Measurements from ENCODE around the gene AGFG2. TPM values are rescaled to one million over a fixed set of nuclear protein-coding genes. Genes with fewer than 3 reads are reported as not detected.

AGFG2 gene
- total RNA-seq, 1 donor from 2014 or later, result 22.9 TPM

DNA sequence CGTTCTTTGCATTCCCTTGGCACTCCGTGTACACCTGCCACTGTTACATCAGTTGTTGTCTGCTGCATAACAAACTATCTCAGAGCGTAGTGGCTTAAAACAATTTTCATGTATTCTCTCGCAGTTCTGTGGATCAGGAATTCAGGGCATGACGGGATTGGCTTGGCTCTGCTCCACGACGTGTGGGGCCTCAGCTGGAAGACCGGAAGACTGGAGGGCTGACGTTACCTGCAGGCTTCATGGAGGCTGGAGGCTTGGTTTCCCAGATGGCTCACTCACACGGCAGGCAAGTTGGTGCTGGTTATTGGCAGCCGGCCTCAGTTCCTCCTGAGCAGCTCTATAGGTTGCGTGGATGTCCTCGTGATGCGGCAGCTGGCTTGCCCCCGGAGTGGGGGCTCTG lies 29.8 kb upstream of the AGFG2 start:
- DNase-seq (no peak), ATAC-seq (peak in 1 of 2 donors; percentile 17)
- H3K27me3 ChIP-seq (ENCODE audit: low read depth), result no peaks in the 10 kb centered on the region
- TF ChIP-seq, protein P1, sequence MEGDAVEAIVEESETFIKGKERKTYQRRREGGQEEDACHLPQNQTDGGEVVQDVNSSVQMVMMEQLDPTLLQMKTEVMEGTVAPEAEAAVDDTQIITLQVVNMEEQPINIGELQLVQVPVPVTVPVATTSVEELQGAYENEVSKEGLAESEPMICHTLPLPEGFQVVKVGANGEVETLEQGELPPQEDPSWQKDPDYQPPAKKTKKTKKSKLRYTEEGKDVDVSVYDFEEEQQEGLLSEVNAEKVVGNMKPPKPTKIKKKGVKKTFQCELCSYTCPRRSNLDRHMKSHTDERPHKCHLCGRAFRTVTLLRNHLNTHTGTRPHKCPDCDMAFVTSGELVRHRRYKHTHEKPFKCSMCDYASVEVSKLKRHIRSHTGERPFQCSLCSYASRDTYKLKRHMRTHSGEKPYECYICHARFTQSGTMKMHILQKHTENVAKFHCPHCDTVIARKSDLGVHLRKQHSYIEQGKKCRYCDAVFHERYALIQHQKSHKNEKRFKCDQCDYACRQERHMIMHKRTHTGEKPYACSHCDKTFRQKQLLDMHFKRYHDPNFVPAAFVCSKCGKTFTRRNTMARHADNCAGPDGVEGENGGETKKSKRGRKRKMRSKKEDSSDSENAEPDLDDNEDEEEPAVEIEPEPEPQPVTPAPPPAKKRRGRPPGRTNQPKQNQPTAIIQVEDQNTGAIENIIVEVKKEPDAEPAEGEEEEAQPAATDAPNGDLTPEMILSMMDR (IDR thresholded peaks at IDR 0.05), result no peak
- intact Hi-C loops (cut with DNase I), result no loop called here
- no peaks in the 10 kb centered on the region for H3K4me1 ChIP-seq
- H3K9me3 ChIP-seq, result no peaks in the 10 kb centered on the region
- no peak overlapping the region for H3K27ac ChIP-seq
- no peak overlapping the region for H3K4me3 ChIP-seq
- no peaks in the 10 kb centered on the region for H3K36me3 ChIP-seq

DNA sequence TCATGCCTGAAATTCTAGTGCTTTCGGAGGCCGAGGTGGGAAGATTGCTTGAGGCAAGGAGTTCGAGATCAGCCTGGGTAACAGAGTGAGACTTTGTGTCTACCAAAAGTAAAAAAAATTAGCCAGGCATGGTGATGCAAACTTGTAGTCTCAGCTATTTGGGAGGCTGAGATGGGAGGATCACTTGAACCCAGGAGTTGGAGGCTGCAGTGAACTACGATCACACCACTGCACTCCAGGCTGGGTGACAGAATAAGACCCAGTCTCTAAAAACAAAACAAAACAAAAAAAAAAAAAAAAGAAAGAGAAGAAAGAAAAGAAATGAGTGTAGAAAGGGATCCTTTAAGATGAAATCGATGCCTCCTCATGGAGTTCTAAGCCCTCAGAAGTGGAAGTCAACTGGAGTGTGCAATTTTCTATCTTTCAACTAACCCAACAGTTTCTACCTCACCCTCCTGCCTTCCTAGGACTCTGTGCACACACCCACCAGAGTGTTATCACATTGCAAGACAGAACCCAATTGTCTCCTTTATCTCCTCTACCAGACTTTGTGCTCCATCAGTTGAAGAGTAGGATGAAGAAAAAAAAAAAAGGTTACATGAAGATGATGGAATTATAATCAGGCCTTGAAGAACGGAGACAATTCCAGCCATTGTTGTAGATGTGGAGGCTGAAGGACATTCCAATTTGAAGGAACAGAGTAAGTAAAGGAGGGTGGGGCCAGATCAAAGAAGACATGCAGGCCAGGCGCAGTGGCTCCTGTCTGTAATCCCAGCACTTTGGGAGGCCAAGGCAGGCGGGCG lies 28.4 kb upstream of the AGFG2 start:
- ATAC-seq (no peak), DNase-seq (no peak)
- H3K36me3 ChIP-seq, result no peaks in the 10 kb centered on the region
- no peak overlapping the region for H3K4me3 ChIP-seq
- no peaks in the 10 kb centered on the region for H3K9me3 ChIP-seq
- no peak overlapping the region for H3K27ac ChIP-seq
- H3K27me3 ChIP-seq (ENCODE audit: low read depth), result no peaks in the 10 kb centered on the region
- intact Hi-C loops (cut with DNase I), result no loop called here
- TF ChIP-seq, protein P1 (IDR thresholded peaks at IDR 0.05), result no peak
- peaks cover 7% of the 10 kb centered on the region for H3K4me1 ChIP-seq

- ATAC-seq, result no peak
- DNase-seq, result no peak
Observed at GRCh38 chr7:100513212-100513810, 25.7 kb upstream of the AGFG2 start.

GRCh38 chr7:100515072-100515532 lies 23.9 kb upstream of the AGFG2 start:
- no peak for ATAC-seq
- Histone ChIP-seq H3K27me3 (ENCODE audit: low read depth) (no peaks in the 10 kb centered on the region), H3K4me3 (no peak overlapping the region), H3K36me3 (no peaks in the 10 kb centered on the region), H3K4me1 (peaks cover 10% of the 10 kb centered on the region), H3K9me3 (no peaks in the 10 kb centered on the region), H3K27ac (no peak overlapping the region)
- intact Hi-C loops (cut with DNase I), result no loop called here
- DNase-seq, result no peak
- TF ChIP-seq, protein P1 (IDR thresholded peaks at IDR 0.05), result no peak

More at GRCh38 chr7:100513212-100513810, 25.7 kb upstream of the AGFG2 start:
- no peaks in the 10 kb centered on the region for H3K27me3 ChIP-seq (ENCODE audit: low read depth)
- no peaks in the 10 kb centered on the region for H3K36me3 ChIP-seq
- intact Hi-C loops (cut with DNase I), result no loop called here
- H3K9me3 ChIP-seq, result no peaks in the 10 kb centered on the region
- peaks cover 10% of the 10 kb centered on the region for H3K4me1 ChIP-seq
- TF ChIP-seq, protein P1 (IDR thresholded peaks at IDR 0.05), result no peak
- no peak overlapping the region for H3K4me3 ChIP-seq
- no peak overlapping the region for H3K27ac ChIP-seq

DNA sequence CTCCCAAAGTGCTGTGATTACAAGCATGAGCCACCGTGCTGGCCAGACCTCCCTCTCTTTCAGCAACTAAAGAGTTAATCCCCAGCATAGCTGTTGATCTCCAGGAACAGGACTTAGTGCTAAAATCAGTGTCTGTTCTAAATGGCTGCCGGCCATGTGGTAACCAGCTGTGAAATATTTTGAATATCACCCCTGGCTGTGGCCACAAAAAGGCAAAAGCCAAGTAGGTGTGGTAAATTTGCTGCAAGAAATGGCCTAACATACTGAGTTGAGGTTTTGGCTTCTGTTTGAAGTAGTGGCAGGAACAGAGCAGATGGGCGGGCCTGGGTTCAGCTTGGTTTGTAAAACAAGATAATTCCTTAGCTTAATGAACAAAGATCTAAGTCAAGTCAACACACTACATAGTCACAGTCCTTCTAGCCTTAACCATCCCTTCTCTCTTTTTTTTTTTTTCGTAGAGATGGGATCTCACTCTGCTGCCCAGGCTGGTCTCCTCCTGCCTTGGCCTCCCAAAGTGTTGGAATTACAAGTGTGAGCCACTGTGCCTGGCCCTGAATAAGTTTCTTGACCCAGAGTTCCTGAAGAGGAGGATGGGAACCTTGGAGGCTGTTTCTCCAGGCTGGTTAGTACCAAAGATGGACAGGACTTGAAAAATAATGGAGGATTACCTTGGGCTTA lies 22.7 kb upstream of the AGFG2 start:
- H3K9me3 ChIP-seq, result no peaks in the 10 kb centered on the region
- intact Hi-C loops (cut with DNase I), result no loop called here
- H3K27ac ChIP-seq, result no peak overlapping the region
- H3K36me3 ChIP-seq, result no peaks in the 10 kb centered on the region
- TF ChIP-seq, protein P1 (IDR thresholded peaks at IDR 0.05), result no peak
- peak; percentile 61 to 70 for ATAC-seq
- H3K27me3 ChIP-seq (ENCODE audit: low read depth), result no peaks in the 10 kb centered on the region
- no peak overlapping the region for H3K4me3 ChIP-seq
- no peak for DNase-seq
- H3K4me1 ChIP-seq, result peaks cover 10% of the 10 kb centered on the region
